NCI-H510A (cell line): ENCODE results near the gene ZFAND3.

Source experiments
- DNase-seq: peaks from one replicate; lab custom pipeline; 2025; lab: John Stamatoyannopoulos, UW

Gene ZFAND3, protein sequence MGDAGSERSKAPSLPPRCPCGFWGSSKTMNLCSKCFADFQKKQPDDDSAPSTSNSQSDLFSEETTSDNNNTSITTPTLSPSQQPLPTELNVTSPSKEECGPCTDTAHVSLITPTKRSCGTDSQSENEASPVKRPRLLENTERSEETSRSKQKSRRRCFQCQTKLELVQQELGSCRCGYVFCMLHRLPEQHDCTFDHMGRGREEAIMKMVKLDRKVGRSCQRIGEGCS

DNA sequence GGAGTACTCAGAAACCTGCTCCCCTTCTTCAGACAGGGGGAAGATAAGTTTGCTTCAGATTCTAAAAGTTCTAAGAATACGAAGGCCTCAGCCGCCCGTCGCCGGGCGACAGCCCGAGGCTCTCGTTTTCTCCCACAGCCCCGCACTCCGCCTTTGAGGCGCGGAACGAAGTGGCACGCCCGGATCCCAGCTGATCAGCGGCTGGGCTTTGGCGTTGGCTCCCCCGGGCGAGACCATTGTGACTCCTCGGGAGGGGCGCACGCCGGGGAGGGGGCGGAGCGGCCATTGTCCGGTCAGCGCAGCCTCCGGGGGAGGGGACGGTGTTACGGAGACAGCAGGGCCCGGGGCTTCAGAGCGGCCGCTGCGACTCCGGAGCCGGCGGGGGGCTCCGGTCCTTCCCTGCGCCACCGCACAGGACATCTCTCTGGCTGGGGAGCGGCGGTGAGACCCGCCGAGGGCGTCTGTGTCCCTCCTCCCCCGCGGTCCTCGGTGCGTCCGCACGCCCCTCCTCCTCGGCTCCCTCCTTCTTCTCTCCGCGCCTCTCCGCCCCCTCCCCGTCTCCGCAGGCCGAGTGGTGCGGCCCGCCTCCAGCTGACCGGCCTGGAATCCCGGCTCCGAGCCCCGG, at the start of gene ZFAND3:
TSS of gene ZFAND3 (plus strand) at position 551 of the 625 bp plus-strand sequence. CDS start 219 bp downstream, outside the sequence.
- peak; percentile 98 for DNase-seq

DNA sequence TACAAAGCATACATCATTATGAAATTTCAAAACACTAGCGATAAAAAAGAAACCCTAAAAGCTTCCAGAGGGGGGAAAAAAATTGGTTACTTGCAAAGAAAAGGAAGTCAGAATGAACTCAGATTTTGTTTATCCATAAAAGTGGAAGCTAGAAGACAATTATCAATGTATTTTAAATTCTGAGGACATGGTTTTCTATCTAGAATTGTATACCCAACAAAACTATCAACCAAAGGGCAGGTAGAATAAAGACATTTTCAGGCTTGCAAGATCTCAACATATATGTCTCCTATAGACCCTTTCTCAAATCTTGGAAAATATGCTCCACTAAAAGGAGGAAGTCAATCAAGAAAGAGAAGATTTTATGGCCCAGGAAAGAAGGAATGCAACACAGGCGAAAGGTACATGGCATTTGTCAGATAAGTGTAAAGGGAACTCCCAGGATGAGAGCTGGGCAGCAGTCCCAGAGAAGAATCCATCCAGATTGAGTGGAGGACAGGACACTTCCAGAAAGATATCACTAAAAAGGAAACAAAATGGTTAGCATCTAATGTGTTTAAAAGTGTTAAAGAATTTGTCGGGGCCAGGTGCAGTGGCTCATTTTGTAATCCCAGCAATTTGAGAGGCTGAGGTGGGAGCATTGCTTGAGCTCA, 45.4 kb upstream of the ZFAND3 start:
- DNase-seq: no peak

DNA sequence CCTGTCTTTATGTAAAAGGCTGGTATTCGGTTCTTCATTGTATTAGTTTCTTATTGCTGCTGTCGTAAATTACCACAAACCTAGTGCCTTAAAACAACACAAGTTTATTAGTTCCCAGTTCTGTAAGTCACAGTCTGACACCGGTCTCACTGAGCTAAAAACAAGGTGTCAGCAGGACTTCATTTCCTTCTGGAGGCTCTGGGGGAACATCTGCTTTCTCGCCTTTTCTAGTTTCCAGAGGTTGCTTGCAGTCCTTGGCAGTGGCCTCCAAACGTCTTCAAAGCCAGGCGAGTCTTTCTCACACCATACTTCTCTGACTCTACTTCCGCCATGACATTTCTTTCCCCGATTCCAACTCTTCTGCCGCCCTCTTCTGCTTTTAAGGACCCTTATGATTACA, 43.0 kb upstream of the ZFAND3 start:
- no peak for DNase-seq

DNA sequence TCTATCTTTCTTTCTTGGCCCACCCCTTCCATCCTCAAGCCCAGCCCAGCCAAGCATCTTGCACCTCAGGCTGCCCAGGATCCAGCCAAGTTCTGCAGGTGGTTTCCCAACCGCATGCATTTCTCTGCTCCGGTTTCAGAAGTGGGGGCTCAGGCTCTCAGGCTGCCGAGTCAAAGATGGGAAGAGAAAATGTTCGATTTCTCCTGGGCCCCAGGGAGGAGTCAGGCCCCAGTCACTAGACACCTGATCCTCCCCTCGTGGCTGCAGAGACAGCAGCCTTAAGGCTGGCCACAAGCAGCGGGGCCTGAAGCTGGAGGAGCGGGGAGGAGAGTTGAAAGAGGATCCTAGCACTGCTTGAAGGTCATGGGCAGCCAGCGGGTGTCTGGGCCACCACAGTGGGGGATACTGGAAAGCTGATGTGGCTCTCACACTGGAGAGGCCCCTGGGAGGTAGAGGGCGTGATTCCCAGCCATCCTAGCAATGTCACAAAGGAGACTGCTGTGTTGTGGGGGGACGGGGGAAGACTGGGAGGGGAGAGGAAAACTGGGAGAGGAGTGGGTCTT, 42.2 kb upstream of the ZFAND3 start:
- no peak for DNase-seq

DNA sequence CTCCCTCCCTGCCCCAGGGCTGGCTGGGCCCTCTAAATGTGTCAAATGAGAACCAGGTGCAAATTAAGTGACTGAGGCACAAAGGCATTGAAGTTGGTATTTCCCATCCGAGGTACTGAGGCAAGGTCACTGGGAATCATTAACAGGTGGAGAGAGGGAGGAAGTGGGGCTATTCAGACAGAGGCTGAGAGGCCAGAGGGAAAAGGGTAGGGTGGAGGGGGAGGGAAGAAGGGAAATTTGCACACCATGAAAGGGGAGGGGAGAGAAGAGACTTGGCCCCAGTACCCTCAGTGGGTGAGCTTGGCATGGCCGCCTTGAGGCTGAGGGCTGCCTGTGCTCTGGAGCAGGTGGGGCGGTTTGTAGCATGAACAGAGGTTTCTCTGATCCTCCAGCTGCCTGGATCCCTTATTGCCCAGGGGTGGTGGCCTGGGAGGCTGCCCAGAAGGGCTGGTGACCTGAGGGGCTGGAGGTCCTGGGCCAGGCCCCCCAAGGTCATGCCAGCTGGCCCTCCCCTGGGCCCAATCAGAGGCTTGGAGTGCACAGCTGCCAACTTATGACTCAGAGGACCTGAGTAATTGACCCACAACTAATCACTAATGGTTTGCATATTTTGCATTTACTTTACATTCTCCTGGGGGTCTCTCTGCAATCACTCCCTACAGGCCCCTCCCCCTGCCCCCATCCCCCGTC, 40.3 kb upstream of the ZFAND3 start:
- no peak for DNase-seq

DNA sequence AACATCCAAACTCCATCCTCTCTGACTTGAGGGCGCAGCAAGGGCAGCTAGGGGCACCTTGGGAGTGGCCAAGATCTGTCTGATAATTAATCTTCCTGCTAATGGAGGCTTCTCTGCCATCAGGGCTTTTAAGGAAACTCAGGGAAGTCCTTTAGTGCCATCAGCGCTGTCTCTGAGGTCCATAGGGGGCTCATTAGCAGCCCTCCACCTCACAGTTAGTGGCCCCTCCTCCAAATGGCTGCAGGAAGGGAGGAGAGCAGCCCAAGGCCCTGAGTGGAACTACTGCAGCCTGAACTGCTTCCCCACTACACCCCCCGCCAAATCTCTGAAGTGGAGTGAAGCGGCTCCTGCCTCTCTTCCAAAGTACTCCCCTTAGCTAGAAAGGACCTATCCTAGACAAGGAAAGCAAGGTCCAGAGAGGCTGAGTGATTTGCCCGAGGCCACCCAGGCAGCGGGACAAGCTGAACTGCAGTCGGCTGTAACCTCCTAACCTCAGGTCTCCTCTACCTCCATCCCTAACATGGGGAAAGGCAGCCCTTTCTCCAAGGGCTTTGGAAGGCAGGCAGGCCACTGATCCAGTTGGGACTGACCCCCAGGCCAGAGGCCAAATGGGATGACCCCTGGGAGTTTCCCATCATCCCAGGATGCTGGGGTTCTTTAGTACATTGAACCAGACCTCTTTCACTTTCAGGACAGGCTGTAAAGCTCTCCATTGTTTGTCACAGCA, 39.5 kb upstream of the ZFAND3 start:
- no peak for DNase-seq

DNA sequence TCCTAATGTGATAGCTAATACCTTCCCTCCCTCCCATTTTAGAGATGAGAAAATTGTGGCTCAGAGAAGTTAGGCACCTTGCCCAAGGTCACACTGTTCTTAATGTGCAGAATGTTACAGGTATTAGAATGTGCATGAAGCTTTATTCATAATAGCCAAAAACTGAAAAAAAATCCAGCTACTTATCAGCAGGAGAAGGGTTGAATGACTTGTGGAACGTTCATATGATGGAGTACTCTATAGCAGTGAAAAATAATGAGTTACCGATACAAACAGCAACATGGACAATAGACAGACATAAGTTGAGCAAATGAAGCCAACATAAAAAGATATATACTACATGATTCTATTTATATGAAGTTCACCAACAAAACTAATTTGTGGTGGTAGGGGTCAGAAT, 37.7 kb upstream of the ZFAND3 start:
- DNase-seq: no peak

DNA sequence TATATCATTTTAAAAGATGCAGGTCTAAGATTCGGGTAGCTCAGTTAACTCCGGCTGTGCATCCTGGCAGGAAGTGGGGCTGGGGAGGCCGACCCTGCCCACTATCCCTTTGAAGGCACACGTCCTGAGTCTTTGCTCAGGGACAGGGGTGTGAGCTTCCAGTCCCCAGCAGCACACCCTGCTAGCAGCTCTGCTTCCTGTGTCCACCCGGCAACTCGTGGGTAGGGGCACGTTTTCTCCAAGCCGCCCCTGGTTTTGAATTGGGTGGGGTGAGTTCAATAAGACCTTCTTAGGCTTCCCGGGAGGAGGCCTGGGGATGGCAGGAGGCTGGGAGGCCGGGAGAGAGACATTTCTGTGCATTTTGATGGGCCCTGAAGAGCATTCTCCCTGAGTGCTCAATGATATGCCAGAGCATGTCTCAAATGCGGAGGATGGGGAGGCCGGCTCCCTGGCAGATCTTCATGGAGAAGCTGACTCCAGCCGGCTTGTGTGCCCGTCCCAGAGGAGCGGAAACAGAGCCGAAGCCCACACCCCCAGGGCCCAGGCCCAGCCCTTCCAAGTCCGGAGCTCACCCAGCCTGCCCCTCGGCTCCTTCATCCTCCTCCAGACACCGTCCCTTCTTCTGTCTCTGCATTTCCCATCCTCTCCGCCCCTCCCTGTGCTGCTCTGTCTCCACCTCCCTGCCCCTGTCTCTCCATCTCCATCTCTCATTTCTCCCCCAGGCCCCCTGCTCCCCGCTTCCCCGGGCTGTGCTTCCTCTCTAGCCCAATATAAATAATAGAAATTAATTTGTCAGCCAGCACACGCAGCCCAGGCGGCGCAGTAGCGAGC, 36.3 kb upstream of the ZFAND3 start:
- peak; percentile 88 for DNase-seq

DNA sequence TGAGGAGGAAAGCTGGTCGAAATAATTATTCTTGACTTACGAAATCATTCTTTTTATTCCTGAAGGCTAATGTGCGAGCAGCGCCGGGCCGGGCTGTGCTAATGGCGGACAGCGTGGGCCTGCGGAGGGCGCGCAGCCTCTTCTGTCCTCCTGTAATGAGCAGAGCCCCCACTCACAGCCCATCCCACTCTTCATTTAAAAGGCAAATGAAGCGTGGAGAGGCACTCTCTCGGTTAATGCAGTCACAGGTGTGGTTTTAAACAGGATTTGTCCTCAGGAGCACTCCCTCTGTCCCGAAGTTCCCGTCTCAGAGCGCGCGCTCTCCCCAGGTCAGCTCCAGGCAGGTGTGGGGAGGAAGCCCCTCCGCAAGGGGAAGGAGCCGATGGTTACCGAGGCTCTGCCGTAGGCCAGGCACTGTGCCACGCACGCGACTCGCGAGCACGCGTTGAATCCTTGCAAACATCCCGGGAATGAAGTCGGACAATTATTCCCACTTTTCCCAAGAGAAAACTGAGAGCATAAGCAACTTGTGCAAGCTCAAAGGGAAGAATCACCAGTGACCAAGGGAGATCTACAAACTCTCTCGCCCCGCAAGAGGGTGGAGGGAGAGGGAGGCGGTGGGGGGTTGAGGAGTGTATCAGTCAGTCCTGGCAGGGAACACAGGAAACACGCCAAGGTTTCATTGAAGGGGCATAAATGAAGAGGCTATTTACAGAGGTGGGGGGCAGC, 35.5 kb upstream of the ZFAND3 start:
- peak; percentile 73 for DNase-seq

DNA sequence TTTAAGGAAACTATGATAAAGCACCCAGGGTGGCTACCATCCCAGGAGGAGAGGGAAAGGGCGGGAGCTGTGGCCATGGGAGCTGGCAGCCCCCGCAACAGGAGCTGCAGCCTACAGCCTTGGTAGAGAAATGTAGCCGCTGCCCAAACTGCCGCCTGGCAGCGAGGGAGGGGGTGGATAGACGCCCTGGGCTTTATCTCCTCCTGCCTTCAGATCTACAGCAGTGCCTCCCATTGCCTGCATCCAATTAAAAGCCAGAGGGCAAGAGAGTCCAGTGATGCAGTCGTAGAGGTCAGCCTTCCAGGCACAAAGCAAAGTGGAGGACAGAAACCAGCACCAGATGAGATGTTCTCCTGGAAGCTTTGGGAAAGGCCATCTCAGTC, 35.0 kb upstream of the ZFAND3 start:
- peak; percentile 73 for DNase-seq

DNA sequence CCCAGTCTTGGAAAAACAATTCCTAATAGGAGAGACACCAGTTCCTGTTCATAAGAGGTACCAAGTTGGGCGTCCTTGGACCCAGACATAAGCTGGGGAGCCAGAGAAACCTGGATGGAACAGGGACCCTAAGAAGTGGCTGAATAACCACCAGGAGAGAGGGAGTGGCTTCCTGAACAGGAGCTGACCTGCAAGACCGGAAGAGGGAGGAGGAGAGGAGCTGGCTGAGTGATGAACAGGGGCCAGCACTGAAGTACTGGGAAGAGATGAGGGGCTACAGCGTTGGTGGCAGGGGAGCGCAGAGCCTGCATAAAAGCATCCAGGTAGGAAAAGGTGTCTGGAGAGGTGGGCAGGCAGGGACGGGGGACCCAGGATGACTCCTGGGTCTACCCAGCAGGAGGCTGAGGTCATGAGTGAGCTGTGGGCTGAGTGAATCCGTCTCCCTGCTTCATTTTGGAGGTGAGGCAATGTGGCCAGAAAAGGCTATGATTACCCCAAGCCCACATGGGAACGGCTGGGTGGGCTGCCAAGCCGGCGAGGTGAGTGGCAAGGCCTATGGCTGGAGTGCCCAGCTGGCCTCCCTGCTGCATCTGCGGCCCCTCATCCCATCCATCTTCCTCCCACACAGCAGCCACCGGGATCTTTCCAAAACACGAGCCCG, 34.4 kb upstream of the ZFAND3 start:
- peak; percentile 48 for DNase-seq

DNA sequence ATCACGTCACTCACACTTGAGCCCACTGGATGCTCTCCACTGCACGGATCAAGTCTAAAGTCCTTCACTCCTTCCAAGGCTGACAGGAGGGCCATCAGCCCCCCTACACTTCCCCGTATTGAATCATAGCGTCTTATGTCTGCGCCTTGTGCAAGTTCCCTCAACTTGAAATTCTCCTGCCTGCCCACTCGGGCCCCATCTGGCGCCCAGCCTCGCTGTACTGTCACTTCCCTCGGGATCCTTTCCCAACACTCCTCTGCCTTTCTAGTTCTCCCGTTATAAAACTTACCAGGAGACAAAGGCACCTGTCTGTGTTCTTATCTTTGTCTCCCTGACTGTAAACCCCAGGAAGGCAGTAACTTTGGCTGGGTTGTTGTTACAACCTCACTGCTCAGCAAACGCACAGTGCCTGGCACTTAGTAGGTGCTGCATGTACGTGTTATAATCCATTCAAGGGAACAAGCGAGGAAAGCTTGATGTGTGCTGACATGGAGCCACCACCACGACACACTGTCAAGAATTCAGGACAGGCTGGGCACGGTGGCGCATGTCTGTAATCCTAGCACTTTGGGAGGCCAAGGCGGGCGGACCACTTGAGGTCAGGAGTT, 33.8 kb upstream of the ZFAND3 start:
- no peak for DNase-seq

DNA sequence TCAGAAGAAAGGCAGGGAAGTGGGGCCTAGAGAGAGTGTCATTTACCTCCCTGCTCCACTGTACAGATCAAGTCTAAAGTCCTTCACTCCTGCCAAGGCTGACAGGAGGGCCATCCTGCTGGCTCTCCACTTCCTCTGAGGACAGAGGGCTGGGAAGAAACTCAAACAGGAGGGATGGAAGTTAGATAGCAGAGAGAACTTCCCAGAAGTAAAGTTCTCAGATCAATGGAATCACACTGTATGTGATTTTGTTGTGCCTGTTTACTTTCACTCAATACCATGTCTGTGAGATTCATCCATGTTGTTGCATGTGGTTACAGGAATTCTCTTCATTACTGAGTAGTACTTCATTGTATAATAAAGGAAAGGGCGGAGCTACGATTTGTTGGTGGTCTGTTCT, 32.3 kb upstream of the ZFAND3 start:
- no peak for DNase-seq

DNA sequence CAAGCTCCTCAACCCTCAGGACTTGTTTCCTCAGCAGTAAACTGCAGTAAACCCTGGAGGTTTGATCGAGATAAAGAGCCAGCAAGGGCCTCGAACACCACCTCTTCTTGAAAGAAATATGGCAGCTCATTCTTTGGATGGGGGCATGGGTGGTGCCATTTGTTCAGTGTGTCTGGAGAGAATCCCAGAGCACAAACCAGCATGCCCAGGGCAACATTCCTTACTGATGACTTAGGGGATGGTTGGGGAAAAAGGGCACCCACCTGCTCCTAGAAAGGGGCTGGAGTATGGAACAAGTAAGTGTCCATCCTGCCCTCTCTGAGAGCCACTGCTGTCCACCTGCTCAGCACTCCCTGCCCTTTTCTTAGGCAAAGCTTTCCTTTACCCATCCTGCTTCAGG, 31.3 kb upstream of the ZFAND3 start:
- DNase-seq: no peak

DNA sequence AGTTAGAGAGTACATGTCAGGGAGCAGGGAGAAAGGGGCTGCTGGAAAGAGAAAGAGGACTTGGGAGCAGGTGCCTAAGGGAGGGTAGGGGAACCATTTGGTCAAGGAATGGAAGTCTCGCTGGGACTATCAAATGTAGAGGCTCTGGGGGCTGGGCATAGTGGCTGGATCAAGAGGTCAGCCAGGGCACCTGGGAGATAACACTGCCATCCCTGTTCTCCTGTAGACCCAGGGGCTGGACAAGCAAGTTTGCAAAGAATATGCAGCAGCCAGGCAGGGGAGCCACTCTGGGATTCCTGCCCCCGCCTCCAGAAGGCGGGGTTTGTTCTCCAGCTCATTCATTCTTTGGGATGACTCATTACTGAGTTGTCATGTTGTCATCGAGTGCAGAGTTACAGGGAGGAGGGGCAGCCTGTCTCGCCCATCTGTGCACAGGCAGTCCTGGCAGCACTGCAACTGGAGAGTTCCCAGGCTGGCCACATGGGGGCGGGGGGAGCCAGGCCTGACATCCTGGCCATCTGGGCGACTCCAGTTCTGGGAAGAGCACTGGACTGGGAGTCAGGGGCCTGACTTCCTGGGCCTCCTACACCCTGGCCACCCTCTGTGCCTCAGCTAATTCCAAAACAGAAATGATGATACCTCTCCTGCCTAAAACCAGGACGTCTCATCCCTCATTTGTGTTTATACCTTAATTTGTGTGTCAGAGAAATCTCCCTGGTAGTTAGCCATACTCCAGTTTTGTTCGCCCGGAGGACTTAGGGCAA, 28.2 kb upstream of the ZFAND3 start:
- DNase-seq: peak; percentile 91

DNA sequence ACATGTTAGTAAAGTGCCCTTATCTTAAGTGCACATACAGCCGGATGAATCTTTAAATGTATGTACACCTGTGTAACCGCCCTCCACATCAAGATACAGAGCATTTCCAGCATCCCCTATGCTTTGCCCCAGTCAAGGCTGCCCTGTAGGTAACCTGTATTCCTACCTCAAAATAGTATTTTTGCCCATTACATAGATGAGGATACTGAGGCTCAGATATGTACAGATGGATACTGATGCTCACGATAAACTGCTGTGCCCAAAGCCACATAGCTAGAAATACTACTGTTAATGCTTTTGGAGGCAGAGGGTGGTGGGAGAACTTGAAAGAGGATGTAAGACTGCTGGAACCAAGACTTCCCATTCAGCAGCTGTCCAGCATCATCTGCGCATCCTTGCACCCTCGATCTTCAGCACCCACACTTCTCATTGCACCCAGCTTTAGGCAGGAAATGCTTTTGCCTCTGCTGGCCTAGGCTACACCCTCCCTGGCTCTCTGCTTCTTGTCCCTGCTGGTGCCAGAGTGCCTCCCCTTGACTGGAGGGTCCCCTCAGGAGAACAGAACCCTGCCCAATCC, 27.0 kb upstream of the ZFAND3 start:
- no peak for DNase-seq

DNA sequence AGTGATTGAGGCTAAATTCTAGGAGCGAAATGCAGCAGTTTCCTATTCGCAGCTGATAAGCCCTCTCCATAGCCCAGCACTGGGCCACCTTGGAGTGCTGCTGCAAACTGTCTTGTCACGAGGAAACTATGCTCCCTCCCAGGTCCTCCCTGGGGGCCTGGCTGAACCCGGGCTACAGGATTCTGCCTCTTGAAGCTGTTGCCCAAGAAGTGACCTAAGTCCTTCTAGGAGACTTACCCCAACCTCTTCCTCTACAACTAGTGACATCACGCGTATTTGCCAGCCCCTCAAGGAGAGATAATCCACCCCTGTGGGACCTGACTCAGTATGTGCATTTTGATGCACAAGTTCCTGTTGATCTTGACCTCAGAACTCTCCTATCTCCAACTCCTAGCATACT, 26.5 kb upstream of the ZFAND3 start:
- no peak for DNase-seq

DNA sequence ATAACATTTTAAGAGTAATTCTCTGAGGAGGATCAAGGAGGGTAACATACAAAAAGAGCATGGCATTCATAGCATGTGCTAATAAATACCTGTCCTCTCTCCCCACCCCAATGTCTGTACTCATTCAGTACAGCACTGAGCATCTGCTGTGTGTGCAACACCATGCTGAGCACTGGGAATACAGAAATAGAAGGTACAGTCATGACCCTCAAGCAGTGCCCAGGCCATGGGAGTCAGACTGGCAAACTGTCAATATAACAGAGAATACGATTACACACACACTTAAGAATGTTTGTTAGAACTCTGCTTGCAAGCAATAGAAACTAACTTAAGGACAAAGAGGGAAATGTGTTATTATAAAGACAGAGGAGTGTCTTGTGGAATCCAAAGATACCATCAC, 24.7 kb upstream of the ZFAND3 start:
- DNase-seq: no peak
